Esophagus squamous epithelium (tissue), 4 donors: ENCODE results near the gene APOL1.

Experiments used
- CTCF ChIP-seq, 6 experiments: fragments of 450-650 bp in 4 of 6; fragments of 200-600 bp in 2 of 6; sonication (generic) in 2 of 6; IDR thresholded peaks; one replicate each; pipeline ENCODE4 v1.5.1; 2016 to 2019; ENCODE audit warnings: antibody characterized with exemption in 6 of 6, mild to moderate bottlenecking in 4 of 6, moderate library complexity in 4 of 6
- POLR2A ChIP-seq, 4 donors: fragments of 450-650 bp; IDR thresholded peaks; one replicate each; pipeline ENCODE4 v1.6.1; 2017; ENCODE audit warnings: antibody characterized with exemption in 4 of 4, mild to moderate bottlenecking in 4 of 4, moderate library complexity in 3 of 4

GRCh38 chr22:36284171-36284571 lies 31.2 kb downstream of the APOL1 start:
- TF ChIP-seq CTCF (IDR thresholded peaks at IDR 0.05) (no peak), POLR2A (IDR thresholded peaks at IDR 0.05) (no peak)
